HG03354 (cell line): Measurements from ENCODE around the gene RASAL1.
"Not testable (repeated sequence)": the region's sequence is repeated elsewhere in the genome, so short reads cannot be mapped to it uniquely, and the experiment has no call there.

Experiments used
- ATAC-seq: cut with Tn5 transposase; IDR thresholded peaks from one replicate; pipeline ENCODE4 v1.9.1; 2021; ENCODE audit warnings: mild to moderate bottlenecking; ENCODE audit not compliant: unreplicated experiment, poor library complexity, severe bottlenecking

RASAL1 gene

DNA sequence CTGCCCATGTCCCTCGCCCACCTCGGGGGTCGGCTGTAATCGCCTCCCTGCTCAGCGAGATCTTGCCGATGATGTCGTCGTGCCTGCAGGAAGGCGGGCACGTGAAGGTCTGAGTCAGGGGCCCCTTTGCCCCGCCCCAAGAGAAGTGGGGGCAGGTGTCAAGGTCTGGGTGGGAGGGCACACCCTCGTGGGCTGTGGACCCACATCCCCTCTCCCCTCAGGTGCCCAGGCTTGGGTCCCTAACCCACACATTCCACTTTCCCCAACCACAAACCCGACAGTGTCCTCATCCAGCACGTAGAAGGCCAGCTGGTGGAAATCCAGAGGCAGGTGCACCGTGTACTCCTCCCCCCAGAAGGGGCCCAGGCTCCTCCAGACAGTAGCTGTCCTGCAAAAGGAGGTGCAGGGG, 7.8 kb downstream of the RASAL1 start:
- no peak for ATAC-seq

- ATAC-seq: no peak
These were observed 14.7 kb downstream of the RASAL1 start for GRCh38 chr12:113120670-113121370.

DNA sequence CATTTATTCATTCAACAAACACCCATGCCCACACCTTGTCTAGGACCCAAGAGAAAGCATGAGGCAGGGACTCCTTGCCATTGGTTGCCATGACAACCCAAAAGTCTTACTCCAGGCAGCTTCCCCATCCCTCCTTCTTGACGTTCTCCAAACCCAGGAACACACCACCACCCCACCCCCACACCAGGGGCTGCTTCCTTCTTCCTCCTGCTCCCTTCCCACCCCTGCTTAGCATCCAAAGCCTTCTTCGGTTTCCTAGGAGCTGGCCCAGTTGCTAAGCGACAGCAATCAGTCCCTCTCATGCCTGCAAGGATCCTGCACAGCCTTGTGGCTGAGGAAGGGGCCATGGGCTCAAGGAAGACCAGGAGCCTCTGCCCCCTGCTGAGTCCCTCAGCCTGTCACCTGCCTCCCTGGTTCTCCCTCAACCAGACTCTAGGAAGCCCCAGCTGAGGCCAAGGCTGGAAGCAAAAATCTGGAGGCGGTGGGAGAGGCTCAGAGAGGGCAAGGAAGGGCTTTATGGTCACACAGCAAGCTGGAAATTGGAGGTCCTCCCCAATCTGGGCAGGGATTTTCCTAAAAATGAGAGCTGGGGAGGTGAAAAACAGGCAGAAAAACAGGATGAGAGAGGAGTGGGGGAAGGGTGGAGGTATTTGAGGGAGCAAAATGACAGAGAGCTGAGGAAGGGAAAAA, 15.4 kb downstream of the RASAL1 start:
- ATAC-seq: no peak

DNA sequence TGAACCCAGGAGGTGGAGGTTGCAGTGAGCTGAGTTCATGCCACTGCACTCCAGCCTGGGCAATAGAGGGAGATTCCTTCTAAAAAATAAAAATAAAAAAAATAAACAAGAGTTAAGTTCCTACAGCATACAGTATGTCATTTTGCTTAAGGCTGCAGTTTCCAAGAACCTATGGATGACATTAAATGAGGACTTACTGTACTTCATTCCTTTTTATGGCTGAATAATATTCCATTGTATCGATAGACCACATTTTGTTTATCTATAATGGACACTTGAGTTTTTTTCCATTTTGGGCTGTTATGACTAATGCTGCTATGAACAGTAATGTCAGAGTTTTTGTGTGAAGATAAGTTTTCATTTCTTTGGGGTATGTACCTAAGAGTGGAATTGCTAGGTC, 17.4 kb downstream of the RASAL1 start:
- no peak for ATAC-seq

GRCh38 chr12:113117684-113118083, 17.9 kb downstream of the RASAL1 start:
- not testable (repeated sequence) for ATAC-seq

DNA sequence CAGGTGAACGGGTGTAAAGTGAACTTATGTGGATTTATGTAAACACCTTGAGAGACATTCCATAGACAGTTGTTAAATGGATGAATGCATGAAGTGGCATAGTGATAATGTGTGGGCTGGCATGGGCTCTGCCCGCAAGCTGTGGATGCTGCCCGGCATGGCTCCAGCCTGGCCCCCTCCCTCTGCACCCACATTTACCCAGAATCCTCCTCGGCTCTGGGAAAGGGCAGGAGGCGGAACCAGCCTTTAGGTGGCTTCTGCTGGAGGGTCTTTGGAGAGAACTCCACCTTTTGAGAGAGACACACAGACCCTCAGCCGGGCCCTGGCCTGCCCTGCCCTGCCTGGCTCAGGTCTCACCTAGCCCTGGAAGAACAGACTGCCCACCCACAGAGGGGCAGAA, 18.7 kb downstream of the RASAL1 start:
- ATAC-seq: no peak

DNA sequence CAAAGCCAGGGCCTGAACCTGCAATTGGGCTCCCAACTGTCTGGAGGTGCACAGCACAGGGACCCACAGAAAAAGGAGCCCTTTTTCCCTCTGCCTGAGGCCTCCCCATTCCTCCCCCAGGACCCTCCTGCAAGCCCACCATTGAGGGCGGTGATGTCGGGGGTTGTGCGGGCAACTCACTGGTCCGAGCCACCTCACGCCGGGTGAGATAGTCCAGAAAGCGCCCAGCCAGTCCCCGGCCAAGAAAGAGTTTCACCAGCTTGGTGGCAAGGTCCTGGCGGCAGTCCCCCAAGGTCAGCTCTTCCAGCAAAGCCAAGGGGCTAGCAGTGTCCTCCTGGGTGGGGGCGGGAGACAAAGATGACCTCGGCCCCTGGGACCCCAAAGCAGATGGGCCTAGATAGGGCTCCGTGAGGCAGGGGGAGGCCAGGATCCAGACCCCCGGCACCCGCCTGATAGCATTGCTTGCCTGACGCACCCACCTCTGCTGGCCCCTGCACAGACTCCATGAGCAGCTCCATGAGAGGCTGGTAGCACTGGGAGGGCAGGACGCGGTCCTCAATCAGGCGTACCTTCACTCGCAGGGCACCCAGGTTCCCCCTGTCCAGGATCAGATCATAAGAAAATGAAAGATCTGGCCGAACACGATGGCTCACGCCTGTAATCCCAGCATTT, 20.0 kb downstream of the RASAL1 start:
- no peak for ATAC-seq

GRCh38 chr12:113114447-113115178, 20.9 kb downstream of the RASAL1 start:
- ATAC-seq: no peak

DNA sequence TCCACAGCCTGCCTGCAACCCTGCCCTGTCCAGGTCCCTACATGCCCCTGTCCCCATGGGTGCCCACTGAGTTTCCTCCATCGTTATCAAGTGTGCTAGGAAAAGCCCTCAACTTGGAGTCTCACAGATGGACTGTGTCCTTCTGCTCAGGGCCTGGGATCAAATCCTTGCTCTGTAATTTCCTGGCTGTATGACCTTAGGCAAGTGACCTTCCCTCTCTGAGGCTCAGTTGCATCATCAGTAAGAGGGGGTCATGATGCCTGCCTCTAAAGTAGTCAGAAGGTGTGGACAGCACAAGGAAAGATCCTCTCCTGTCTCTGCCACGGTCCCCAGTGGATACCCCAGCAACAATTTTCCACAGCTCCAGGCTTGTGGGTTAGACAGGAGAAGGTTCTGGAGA, 22.2 kb downstream of the RASAL1 start:
- ATAC-seq: no peak

DNA sequence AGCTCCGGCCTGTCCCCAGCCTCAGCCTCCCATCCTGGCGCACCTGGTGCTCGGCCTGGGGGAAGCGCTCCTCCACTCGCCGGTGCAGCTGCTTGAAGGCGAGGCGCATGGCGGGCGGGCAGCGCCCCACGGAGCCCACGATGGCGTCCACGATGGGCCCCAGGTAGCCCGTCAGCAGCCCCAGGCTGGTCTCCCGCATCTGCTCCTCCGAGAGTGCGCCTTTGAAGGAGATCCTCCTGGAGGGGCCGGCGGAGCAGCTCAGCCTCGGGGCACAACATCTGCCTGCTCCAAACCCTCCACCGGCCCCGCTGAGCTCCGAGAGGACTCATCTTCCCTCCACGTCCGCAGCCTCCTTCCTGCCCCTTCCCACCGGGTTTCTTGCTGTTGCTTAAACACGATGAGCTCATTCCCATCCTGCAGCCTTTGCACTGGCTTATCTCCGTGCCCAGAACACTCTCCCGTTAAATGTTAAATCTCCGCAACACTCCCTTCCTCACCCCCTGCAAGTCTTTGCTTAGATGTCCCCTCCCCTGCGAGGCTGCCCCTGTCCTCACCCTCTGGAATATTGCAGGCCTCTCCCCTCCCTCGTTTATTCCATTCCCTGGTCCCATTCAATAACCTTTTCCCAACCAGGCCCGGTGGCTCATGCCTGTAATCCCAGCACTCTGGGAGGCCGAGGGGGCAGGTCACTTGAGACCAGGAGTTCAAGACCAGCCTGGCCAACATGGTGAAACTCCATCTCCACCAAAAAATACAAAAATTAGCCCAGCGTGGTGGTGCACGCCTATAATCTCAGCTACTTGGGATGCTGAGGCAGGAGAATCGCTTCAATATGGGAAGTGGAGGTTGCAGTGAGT, 23.3 kb downstream of the RASAL1 start:
- no peak for ATAC-seq

DNA sequence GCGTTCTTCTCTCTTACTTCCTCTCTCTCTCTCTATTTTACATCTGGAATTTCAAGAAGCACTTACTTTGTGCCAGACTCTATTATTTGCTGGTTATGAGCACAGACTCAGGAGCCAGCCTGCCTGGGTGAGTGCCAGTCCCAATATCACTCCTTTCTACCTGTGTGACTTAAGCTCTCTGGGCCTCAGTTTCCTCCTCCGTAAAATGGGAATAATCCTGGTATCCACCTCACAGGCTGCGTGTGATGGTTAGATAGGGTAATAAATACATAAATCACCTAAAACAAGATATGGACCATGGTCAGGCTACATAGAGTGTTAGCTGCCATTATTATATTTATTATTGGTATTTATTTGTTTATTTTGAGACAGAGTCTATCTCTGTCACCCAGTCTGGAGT, 24.3 kb downstream of the RASAL1 start:
- no peak for ATAC-seq

DNA sequence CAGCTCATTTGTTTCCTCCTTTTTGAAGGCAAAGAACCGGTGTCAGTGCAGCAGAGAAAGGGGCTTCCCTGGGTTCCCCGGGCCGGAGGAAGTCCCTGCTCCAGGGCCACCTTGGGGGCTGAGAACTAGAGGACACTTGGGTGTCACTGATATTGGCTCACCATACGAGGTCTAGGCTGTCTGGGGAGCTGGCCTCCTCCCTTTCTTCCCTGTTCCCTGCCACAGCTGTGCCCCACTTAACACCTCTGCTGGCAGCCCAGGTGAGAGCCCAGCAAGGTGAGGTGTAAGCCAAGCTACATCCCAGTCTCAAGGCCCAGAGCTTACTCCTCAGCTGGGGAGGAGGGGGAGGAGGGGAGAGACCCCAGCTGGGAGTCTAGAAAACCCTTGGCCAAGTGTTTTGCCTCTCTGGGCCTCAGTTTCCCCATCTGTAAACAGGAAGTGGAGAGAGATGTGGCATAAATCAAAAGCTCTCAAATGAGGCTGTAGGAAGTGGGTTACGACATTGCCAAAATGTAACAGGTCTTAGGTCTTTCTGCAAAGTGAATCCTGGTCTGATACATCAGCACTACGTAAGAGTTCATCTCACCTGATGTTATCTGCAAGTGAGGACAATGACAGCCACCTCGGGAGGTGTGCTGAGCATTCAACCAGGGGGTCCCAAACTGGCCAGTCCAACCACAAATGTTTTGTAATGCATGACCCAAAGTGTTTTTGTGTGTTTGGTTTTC, 25.5 kb downstream of the RASAL1 start:
- no peak for ATAC-seq

DNA sequence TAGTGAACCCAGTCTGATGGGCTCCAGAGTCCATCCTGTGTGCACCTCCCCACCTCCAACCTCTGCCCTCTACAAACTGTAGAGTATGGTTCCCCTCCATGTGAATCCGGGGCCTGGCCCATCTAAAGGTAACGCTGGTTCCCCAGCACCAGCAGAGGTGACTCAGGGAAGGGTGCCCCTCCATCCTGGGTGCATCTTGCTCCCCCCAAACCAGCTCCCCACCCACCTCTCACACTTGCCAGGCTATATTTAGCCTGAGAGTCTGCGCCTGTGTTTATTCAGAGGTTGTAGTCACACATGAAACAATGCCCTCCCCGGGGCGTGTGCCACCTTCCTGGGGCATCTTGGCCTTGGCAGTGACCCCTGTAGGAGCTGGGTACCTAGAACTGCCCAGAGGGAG, 26.2 kb downstream of the RASAL1 start:
- no peak for ATAC-seq

DNA sequence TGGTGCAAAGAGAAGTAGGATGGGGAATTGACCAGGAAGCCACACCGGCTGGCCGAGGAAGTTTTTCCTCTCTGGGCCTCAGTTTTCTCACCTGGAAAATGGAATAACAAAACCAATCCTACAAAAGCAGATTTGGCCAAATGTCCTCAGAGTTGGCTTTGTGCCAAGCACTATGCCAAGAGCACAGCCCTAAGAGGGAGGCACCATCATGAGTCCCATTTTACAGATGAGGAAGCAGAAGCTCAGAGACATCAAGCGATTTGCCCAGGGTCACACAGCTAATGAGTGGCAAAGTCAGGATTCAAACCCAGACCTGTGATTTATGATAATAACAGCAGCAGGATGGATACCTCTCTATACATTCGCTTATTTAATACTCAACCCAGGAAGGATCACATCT, 27.3 kb downstream of the RASAL1 start:
- ATAC-seq: no peak

DNA sequence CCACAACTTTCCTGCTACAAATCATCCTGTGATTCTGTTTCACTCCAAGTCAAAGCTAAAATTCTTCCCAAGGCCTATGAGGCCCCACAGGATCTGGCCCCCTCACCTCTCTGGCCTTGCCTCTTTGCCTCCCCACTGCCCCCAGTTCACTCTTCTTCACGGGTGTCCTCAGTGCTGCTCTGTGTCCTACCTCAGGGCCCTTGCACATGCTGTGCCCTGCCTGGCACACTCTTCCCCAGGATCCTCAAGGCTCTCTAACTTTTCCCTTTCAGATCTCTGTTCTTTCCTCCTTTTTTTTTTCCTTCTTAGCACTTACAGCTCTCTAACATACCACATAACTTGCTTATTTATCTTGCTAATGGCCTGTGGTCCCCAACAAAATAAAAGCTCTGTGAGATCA, 29.2 kb downstream of the RASAL1 start:
- ATAC-seq: no peak

GRCh38 chr12:113105606-113106271, 29.8 kb downstream of the RASAL1 start:
- no peak for ATAC-seq

GRCh38 chr12:113104953-113105510, 30.5 kb downstream of the RASAL1 start:
- ATAC-seq: no peak
